Femur (tissue), 1 donor: ENCODE data around the gene EYS.

Experiments used
- DNase-seq: peaks from one replicate; pipeline ENCODE4 v3.0.0-alpha.2; 2017

EYS gene

DNA sequence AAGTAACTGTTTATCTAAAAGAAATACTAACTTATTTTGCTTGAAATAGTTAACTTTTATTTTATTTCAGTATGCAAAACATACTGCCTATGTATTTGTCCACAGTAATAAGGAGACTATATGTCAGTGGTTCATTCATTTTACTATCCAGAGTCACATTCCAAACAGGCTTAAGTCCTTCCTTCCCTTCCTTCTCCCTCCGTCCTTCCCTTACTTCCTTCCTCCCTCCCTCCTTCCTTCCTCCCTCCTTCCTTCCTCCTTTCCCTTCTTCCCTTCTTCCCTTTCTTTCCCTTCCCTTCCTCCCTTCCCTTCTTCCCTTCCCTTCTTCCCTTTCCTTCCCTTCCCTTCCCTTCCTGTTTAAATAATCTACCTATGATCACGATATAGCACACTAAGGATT, 899.2 kb downstream of the EYS start:
- DNase-seq: no peak

DNA sequence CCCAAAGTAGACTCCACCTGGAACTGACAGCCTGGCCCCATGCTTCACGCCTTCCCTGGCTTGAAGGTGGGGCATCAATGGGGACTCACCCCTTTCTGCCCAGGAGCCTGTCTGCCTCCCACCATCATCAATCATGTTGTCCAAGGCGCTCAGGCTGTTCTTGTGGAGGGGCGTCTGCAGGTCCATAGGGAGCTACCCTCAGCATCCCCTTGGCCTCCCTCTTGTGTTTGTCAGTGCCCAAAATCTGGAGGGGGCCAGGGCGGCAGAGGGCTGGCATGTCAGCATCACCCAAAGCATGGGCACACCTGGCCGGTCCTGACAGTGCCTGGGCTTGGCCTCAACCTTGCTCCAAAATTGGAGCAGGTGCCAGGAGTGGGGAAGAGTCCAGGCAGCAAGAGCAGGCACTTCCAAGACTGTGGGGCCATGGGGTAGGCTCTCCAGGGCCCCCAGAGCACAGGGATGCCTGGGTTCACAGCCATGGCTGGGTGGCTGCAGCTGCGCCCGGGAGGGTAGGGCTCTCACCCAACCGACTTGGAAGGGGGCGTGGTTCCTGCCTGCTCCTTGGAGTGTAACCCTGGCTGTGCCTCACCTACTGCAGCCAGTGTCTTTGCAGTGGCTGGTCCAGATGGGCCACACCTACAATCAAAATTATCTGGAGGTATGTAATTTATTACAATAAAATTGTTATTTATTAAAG, 903.4 kb downstream of the EYS start:
- DNase-seq: no peak

DNA sequence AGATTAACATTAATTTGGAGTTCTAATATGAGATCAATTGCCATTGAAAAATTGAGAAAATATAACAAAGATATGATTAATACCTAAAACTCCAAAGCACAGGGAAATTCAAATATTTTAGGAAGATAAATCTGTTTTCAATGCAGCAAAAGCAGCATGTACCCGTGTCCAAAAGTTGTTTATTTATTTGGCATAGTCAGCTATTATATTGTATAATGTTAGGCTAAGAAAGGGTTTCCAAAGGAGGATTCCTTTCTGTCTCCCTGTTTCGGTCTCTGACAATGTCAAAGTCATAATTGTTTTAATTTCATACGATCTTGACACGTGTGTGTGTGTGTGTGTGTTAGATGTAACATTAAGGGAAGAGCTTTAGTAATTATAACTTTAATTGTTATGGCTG, 914.5 kb downstream of the EYS start:
- DNase-seq: no peak

DNA sequence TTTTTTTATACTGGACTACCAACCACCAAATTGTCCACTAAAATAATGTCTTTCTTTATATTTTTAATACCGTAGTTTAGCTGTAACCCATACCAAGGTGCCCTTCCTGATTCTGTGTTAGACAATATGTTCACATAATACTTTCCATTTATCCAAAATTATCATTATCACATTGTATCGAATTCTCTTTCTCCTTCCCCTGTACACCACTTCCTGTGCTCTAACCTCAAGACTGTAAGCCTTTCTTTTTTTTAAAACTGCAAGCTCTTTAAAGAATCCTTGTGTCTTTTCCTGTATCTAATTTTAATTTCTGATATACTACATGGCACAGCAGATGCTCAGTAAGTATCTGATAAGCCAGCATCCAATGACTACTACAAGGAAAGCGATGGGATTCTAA, 917.5 kb downstream of the EYS start:
- DNase-seq: no peak

DNA sequence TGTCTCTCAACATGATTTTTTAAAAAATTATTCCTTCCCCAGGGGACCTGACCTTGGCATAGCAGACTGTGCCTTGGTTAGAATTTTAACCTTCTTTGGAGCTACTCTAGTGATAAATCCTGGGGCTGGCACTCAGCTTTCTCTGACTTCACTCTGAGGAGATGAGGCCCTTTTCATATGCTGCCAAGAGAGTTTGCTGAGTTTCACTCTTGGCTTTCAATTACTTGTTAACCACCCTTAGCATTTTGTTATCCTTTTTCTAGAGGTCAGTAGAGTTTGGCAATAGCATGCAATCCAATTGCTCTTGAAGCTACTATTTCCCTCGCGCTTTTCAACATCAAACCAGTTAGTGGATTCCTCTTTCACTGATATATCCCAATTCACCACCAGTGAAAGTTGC, 920.3 kb downstream of the EYS start:
- no peak for DNase-seq

DNA sequence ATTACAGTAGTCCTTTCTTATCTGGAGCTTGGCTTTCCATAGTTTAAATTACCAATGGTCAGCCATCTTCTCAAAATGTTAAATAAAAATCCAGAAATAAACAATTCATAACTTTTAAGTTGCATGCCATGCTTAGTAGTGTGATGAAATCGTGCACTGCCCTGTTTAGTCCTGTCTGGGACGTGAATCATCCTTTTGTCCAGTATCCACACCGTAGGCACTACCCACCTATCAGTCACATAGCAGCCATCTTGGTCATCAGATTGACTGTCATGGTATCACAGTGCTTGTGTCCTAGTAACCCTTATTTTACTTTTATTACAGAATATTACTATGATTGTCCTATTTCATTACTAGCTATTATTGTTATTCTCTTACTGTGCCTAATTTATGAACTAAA, 924.1 kb downstream of the EYS start:
- DNase-seq: no peak

DNA sequence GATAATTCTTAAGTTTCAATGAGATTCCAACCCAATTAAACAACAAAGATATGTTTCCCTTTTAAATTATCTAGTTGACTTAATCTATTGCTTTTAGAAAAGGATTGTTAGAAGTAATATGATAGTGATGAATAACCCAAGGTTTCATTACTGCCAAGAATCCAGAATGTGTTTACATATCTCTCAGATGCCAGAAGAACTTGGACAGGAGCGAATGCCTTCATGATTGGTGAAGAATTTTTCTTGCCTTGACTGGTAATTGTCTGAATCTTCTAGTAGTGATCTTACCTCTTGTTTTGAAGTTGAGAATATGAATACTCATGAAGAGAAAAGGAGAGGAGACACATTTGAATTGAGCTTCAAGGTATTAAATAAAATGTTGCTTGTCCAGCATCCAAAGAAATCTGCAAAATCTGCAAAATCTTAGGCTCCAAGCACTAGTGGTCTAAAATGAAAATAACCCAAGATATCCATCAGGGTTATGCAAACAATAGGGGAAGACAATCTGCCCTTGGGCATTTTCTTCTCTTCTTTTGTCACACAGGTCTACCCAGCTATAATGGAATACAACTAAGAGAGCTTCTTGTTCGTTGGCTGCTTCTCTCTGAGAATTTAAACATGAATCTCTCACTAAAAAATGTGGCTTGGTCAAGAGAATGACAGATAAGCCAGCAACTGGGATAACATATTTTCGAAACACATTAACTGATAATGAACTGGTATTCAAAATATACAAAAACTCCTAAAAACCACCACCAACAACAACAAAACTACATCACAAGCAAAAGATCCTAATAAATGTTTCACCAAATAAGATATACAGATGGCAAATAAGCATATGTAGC, 928.9 kb downstream of the EYS start:
- no peak for DNase-seq

DNA sequence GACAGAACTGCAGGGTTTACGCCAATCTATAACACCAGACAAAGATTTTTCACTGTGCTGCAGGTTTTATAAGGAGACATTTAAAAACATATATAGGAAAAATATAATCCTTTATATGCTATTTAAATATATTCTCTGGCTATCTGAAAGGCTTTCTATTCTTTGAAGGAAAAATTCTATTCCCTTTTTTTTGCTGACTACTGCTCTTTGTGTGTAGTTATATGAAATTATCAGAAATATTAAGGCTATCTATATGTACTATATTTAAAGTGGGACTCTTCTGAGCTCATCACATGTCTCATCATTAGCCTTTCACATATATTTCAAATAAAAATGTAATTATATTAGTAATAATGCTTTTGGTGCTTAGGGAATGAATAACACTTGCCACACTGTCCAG, 930.7 kb downstream of the EYS start:
- no peak for DNase-seq

DNA sequence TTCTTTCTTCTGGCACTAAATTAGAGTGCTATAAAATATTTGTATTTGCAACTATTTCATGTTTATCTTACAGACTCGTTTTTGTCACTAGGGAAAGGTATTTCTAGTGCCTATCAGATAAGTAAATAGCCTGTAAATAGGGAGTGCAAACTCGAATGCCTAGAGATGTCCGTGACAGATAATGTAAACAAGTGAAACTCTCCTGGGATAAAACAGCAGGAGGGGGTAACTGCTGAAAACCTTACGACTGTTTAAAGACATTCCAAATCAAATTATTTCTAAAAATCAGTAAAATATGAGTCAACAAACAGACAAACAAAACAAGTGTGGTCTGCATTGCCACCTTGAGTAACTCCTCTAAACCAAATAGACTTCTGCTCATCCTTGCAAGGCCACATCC, 932.1 kb downstream of the EYS start:
- DNase-seq: no peak

DNA sequence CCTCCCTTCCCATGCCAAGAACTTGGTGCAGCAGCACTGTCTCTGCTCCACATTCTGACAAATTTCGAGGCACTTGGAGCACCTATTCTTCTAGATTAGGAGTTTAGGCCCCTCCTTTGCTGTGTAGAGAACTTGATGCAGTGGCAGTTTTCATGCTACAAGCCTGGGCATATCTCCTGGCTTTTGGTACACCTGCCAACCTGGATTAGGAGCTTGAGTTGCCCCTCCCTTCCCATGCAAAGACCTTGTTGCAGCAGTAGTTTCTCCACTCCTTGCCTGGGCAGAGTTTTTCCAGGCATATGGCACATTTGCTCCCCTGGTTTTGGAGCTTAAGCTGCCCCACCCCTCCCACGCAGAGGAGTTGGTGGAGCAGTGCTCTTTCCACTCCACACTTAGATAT, 956.1 kb downstream of the EYS start:
- DNase-seq: no peak

DNA sequence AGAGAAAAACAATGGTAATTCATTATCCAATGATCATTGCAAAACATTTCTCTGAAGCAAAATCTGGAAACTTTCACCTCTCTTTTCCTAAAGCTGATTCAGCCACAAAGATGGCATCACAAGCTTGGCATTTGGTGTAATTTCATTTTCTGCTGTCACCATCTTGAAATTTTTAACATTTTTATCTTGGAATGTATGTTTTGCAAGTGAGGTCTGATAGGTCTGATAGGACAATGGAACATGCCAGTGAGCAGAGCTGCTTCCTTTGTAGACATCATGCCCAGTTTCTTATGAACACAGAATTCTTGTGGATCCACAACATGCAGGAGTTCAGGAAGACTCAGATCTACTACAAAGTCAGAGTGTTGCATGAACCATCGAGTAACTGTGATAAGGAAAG, 969.6 kb downstream of the EYS start:
- DNase-seq: no peak

DNA sequence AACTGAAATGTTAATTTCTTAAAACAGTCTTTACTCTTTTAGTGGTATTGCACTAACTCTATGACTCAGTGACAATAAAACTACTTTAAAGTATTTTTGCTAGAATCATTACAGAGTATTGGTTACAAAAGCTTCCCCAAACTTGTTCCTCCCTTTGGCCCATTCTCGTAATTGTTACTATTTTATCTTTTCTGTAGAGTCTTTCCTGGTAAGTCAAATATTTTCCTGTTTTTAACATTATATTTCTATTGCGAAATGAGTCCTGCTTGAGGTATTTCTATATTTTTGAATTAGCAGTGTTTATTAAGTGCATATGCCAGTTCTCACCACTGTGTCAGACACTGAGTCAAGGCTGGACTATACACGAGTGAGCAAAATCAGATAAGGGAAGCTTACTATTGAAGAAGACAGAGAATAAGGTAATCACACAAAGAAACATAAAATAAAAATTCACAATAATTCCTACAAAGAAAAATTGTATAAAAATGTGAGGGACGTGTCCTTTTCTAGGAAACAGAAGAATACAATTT, 970.5 kb downstream of the EYS start:
- DNase-seq: no peak

DNA sequence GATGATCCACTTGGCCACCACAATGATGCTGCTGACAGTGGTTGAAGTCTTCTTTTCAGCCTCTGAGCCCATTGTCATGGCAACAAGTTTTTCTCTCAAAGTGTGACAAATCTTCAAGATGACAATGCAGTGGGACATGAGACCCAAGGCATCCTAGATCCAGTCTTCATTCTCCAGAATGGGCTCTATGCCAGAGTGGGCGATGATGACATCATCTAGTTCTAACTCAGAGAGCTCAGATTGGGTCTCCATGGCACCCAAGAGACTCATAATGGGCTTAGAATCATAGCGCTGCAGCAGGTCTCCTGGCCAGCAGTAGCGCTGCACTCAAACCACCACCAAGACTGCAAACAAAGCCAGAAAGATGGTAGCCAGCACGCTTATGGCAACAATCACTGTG, 973.6 kb downstream of the EYS start:
- no peak for DNase-seq

DNA sequence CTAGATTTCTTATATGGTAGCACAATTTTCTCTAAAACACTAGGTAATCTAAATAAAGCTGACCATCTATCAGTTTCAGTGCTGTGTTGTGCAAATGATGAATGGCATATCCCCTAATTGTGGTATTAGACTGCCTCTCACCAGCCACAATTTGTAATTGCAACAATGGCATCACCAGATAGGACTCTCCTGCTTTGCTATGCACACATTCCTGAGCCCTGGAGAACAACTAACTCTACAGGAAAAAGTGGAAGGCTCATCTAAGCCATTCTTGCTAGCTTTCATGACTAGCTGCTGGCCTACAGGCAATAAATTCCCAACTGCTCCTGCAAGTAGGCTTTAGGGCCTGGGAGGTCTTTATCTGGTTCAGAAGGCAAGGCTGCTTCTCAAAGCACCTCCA, 974.1 kb downstream of the EYS start:
- no peak for DNase-seq

DNA sequence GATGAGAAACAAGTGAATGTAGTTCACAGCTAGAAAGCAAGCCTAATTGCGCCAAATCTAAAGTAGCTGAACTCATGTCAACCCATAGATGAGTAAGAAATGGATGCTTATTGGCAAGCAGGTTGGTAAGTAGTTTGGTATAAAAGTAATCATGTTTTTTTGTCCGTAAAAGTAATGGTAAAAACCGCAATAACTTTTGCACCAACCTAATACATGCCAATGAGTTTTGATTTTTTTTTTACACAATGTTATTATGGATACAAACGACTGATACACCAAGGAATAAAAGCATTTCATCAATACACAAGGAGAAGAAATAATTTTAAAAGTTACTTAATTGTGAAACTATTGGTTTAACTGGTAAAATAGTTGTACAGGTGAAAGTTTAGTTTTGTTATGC, 977.5 kb downstream of the EYS start:
- DNase-seq: no peak

DNA sequence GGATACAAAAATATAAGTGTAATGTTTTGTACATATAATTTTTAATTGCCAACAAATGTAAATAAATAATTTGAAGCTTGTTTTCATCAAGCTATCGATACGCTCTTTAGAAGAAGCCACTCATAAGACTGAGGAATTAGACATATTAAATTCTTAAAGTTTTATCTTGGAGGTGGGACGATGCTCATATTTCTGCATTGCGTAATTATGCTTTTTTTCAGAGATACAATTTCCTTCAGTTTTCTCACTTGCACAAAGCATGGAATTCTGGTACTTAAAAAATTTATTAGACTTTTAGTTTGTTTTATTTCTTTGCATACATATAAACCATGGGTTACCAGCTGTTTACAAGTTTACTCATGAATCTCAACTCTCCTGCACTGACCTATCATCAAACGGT, 980.0 kb downstream of the EYS start:
- no peak for DNase-seq

DNA sequence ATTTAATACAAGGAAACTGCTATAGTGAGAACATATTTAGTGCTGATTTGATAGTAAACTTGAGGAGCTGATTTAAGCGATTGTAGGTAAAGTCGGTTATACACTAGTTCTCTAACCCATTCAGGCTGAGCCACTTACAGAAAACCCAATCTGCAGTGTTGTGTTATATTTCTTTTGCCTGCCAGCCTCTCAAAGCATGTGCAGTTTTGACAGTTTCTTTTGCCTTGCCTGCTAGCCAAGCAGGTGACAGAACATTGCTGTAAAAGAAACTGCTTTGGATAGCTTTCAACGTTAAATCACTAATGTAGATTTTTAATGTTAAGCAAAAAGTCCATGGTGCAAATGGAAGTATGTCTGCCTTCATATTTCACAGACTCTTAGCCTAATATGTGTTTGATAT, 982.9 kb downstream of the EYS start:
- no peak for DNase-seq

DNA sequence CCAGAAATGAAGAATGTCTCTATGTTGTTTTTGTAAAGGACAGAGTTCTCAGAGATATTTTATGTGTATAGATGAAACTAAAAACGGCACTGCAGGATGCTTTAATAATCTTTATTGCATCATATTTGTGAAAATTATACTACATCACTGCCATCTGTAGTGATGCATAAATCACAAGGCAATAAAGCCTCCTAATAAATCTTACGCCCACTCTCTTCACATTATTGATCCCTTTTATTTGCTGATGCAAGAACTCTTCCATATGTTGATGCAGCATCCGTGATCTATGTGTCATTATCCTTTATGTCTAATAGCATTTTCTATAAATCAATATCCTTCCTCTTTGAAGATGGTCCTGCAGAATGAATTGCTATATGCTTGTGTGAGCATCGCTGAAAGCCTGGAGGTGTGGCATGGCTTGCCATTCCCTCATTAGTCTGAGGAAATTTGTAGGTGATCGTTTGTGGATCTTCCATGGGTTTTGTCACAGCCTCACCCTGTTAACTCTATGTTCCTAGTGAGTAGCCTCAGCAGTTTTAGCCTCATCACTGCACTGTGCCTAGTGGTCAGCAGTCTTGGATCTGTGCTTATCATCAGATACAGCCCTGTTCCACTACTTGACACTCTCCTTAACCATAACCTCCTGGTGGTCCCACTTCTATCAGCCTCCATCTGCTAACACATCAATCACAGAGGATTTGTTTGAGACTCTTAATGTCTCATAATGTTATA, 983.5 kb downstream of the EYS start:
- no peak for DNase-seq

DNA sequence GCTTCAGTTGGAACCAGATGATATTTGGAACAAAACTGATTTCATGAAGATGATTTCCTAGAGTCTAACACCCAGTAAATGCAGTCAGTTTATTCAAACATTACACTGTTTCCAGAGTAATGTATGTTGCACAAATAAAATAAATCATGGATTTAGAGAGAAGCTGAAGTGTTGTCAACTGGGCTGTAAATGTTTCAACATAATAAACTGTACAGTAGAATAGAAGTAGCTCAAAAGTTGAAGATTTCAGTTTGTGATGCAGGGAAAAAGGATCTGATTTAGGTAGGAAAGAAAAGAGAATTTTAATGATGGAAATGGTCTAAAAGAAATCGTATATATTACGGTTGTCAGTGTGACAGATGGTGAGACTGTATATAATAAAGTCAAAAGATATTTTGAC, 985.2 kb downstream of the EYS start:
- no peak for DNase-seq

DNA sequence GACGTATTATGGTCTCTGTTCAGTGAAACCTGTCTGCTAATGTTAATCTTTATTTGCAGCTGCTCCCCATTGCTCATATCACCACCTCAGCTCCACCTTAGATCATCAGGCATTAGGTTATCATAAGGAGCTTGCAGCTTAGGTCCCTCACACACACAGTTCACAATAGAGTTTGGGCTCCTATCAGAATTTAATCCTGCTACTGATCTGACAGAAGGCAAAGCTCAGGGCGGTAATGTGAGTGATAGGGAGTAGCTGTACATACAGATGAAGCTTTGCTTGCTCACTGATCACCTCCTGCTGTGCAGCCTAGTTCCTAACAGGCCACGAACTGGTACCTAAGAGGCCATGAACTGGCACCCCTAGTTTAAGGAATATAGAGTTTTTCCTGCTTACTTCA, 989.7 kb downstream of the EYS start:
- DNase-seq: no peak

DNA sequence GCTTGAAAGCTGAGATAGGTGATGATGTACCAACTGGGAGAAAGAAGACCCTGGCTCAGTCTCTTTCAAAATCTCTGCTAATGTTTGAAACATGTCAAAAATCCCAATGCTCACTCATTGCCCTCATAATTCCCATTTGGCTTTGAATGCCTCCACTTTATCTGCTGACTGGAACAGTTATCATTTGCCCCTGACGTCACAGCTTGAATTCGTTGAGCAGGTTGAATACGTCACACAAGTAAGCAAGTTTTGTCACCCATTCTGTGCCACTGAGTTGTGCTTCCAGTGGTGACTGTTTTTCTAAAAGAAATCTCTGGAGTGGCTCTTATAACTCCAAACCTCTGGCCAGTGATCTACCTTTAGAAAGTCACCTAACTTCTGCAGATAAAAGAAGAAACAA, 991.4 kb downstream of the EYS start:
- DNase-seq: no peak

DNA sequence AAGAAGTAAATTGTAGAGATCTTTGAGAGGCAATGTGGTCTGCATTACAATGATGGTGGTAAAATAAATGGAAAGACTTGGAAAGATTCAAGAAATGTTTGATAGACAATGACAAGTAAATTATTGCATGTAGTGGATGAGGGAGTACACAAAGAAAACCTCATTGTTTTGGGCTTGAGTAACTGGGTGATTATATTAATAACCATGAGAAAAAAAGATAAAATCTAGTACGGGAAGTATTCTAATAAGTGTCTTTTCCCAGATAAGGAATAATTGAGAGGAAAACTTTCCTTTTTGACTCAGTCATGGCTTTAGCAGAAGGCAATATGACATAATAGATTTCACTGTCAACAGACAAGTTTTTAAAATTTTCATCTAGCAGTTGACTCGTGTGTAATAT, 993.0 kb downstream of the EYS start:
- no peak for DNase-seq

DNA sequence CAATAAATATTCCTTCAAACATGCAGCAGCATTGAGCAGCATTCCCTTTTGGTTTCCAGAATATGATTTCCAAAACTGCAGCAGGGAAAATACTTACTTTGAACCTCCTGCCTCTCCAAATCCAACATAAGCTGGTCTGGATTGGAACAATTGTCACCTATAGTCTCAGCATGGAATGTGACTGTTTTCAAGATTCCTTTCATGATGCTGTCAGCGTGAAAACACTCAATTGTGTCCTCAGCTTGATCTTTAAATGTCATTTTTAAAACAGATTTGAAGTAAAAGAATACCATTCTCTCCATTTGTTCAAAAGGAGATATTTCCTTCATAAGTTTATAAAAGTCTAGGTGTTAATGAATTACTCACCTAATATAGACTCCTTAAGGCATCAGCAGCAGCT, 993.9 kb downstream of the EYS start:
- no peak for DNase-seq

DNA sequence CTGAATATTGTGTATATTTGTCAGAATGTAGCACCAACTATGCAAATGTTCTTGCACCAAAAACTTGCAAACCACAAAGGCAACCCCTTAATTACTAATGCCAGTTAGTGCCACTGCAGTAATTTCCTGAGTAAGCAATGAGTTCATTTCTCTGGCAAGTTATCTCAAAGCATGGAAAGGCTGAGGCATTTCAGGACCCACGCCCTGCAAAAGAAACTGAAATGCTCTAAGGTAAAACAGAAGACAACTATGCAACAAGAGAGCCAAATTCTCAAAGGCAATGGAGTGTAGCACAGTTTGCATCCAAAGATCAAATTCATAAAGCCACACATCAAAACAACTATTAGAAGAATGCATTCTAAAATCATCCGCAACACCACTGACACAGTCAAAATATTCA, 994.4 kb downstream of the EYS start:
- no peak for DNase-seq
